Renal pelvis (tissue), 12 donors: Measurements from ENCODE around the gene B3GALNT2. TPM values are rescaled to one million over a fixed set of nuclear protein-coding genes. Genes with fewer than 3 reads are reported as not detected.
"Not testable (repeated sequence)": the region's sequence is repeated elsewhere in the genome, so short reads cannot be mapped to it uniquely, and the experiment has no call there.

Source experiments
- DNase-seq: peaks from one replicate; pipeline ENCODE4 v3.0.0-alpha.2; 2013
- long read RNA-seq, 16 experiments: transcript quantifications; one replicate each; lab custom pipeline, GENCODE V29; 2026
- polyA plus RNA-seq, 3 donors: library from polyadenylated mRNA; unstranded; fragments of 120-200 nt; gene quantifications; one replicate each; pipeline ENCODE4 v1.2.1, GENCODE V29; 2013; ENCODE audit not compliant: insufficient read length in 3 of 3

The B3GALNT2 gene
- 10 to 100 TPM; 23.6 to 26.7 (median 24.0) TPM for polyA plus RNA-seq
- long read RNA-seq, donor 1, partial matches to known transcripts = 0 of 1 reads
- long read RNA-seq, donor 1, other reads (novel, unspliced or antisense) = 0 of 1 reads
- long read RNA-seq, donor 2, partial matches to known transcripts = 6 of 9 reads
- long read RNA-seq, donor 2, other reads (novel, unspliced or antisense) = 0 of 9 reads
- long read RNA-seq, donor 3, partial matches to known transcripts = 5 of 5 reads
- long read RNA-seq, donor 3, other reads (novel, unspliced or antisense) = 0 of 5 reads
- long read RNA-seq, donor 4 = 0 reads
- long read RNA-seq, donor 5, partial matches to known transcripts = 0 of 1 reads
- long read RNA-seq, donor 5, other reads (novel, unspliced or antisense) = 0 of 1 reads
- long read RNA-seq, donor 6, partial matches to known transcripts = 0 of 1 reads
- long read RNA-seq, donor 6, other reads (novel, unspliced or antisense) = 0 of 1 reads
- long read RNA-seq, donor 7, partial matches to known transcripts = 0 of 2 reads
- long read RNA-seq, donor 7, other reads (novel, unspliced or antisense) = 0 of 2 reads
- long read RNA-seq, donor 8, partial matches to known transcripts = 0 of 1 reads
- long read RNA-seq, donor 8, other reads (novel, unspliced or antisense) = 0 of 1 reads
- long read RNA-seq, donor 9, partial matches to known transcripts = 0 of 4 reads
- long read RNA-seq, donor 9, other reads (novel, unspliced or antisense) = 0 of 4 reads
- long read RNA-seq, donor 10, partial matches to known transcripts = 0 of 1 reads
- long read RNA-seq, donor 10, other reads (novel, unspliced or antisense) = 0 of 1 reads
- long read RNA-seq, donor 11, partial matches to known transcripts = 0 of 1 reads
- long read RNA-seq, donor 11, other reads (novel, unspliced or antisense) = 0 of 1 reads
- long read RNA-seq, donor 12, partial matches to known transcripts = 6 of 9 reads
- long read RNA-seq, donor 12, other reads (novel, unspliced or antisense) = 0 of 9 reads
- long read RNA-seq, donor 13, partial matches to known transcripts = 0 of 2 reads
- long read RNA-seq, donor 13, other reads (novel, unspliced or antisense) = 0 of 2 reads
- long read RNA-seq, donor 14 = 0 reads
- long read RNA-seq, donor 15, partial matches to known transcripts = 0 of 4 reads
- long read RNA-seq, donor 15, other reads (novel, unspliced or antisense) = 0 of 4 reads
- long read RNA-seq, donor 16, partial matches to known transcripts = 0 of 2 reads
- long read RNA-seq, donor 16, other reads (novel, unspliced or antisense) = 0 of 2 reads

DNA sequence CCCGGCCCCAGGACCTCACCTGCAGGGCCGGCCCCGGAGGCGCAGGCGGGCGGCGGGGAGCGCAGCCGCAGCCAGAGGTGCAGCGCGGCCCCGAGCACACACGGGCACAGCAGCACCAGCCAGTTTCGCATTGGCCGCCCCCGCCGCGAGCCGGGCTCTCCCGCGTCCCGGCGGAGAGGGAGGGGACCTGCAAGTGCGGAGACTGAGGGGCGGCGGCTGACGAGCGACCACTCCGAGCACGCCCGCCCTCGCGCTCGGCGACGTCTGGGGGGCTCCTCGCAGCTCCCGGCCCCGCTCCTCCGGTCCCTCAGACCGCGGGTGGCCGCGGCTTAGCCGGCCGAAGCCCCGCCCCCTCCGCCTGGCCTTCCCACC, at the start of gene B3GALNT2:
B3GALNT2 (minus strand) TSS at position 331 of the 372 bp plus-strand sequence; CDS start at position 131, 200 bp downstream.
- DNase-seq = no peak

DNA sequence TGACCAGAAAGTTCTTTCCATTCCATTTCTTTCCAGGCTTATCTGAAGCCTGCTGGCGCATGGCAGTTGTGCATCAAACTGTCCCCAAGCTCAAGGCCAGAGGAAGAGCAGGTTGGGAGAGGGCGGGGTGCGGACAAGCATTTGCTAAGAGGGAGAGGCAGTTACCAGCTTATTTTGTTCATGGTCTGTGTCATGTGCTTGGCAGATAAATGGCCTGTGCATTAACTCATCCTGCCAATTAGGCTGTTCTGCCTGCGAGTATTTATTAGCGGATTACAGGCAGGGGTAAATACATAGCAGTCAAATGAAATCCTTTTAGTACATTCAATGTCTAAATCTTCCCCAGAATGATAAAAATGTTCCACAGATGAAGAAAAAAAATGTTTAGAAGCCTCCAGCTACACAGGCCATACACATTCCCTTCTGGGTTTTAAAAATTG, 48.9 kb upstream of the B3GALNT2 start:
- no peak for DNase-seq

- no peak for DNase-seq
Observed at GRCh38 chr1:235552146-235552716, 48.0 kb upstream of the B3GALNT2 start.

- no peak for DNase-seq
Observed at GRCh38 chr1:235549351-235550139, 45.3 kb upstream of the B3GALNT2 start.

DNA sequence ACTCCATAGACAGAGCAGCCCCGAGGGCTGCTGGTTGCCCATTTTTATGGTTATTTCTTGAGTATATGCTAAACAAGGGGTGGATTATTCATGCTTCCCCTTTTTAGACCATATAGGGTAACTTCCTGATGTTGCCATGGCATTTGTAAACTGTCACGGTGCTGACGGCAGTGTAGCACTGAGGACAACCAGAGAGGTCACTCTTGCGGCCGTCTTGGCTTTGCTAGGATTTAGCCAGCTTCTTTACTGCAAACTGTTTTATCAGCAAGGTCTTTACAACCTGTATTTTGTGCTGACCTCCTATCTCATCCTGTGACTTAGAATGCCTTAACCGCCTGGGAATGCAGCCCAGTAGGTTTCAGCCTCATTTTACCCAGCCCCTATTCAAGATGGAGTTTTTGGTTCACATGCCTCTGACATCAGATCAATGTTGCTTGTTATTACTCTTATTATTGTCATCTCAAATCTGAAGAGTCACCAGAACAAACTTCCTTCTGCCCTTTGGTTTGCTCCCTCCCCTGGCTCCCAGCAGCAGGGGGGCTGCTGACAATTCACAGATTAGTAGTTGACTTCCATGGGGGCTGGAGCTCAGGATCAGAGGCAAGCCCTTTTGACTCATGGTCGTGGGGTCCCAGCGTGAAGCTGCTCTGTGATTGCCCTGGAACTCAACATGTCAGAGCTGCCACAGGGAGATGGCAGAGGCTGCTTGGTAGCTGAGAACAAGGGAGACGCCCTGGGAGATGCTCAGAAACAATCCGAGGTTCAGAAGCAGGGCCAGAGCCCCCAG, 42.3 kb upstream of the B3GALNT2 start:
- not testable (repeated sequence) for DNase-seq

GRCh38 chr1:235545292-235545930, 41.2 kb upstream of the B3GALNT2 start:
- DNase-seq = peak; percentile 36

DNA sequence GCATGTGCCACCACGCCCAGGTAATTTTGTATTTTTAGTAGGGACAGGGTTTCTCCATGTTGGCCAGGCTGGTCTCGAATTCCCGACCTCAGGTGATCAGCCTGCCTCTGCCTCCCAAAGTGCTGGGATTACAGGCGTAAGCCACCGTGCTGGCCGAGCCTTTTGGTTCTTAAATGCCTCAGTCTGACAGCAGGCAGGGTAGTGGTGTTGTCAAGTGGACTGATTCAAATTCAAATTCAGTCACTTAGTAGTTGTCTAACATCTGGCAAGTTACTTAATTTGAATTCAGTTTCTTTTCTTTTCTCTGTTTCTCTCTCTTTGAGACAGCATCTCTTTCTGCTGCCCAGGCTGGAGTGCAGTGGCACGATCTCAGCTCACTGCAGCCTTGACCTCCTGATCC, 38.6 kb upstream of the B3GALNT2 start:
- DNase-seq = not testable (repeated sequence)

DNA sequence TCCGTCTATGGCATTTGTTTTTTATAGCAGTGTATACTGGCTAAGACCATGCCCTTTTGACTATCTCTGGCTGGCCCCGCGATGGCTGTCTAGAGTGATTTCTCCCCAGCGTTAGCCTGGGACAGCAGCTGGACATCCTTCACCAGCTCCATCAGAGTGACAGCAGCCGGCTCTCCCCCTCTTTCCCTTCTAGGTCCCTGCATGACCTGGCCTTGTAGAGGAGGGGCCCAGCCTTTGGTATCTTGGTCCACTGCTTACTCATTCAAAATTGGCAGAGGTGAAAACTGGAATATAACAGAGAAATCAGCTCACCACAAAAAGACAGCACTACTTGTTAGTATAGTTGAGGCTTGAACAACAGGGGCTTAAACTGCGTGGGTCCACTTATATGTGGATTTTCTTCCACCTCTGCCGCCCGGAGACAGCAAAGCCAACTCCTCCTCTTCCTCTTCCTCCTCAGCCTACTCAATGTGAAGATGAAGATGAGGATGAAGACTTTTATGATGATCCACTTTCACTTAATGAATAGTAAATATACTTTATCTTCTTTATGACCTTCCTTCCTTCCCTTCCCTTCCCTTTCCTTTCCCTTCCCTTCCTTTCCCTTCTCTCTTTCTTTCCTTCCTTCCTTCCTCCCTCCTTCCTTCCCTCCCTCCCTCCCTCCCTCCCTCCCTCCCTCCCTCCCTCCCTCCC, 29.4 kb upstream of the B3GALNT2 start:
- DNase-seq = no peak

GRCh38 chr1:235532360-235532759, 28.1 kb upstream of the B3GALNT2 start:
- no peak for DNase-seq

DNA sequence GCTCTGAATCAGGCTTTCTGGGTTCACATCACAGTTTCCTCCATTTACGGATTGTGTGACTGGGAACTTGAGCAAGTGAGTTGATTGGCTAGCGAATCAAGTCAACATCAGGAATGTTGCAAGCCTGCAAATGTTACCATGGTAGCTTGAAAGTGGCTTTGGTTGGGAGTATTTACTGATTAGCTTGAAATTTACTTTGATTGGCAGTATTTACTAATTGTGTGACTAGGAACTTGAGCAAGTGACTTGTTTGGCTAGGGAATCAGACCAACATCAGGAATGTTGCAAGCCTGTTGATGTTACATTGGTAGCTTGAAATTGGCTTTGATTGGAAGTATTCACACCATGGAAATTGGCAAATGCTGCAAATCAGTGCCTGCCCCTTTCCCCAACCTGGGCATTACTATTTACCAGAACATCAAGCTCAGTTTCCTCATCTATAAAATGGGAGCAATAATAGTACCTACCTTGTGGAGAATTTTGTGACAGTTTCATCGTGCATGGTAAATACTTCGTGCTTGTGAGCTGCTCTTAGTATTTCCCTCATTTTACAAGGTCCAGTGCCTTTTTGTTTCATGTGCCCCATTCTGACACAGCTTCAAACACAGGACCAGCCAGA, 23.1 kb upstream of the B3GALNT2 start:
- DNase-seq = no peak

DNA sequence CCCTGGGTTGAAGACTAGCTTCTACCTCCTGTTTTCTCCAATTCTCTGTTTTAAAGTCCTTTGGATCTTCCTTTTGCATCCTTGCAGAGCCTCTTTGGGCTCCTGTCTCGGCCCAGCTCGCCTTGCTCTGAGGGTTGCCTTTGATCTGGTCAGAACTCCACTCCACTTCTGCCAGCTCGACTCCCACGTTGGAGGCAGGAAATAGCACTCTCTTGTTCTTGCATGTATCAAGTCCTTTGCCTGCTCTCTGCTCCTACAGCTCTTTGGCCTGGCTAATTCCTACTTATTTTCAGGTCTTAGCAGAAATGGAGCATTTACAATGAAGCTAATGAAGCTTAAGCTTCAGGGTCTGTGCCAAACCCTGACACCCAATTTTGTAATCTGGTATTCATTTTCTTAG, 21.1 kb upstream of the B3GALNT2 start:
- DNase-seq = no peak

GRCh38 chr1:235516862-235517446, 12.7 kb upstream of the B3GALNT2 start:
- DNase-seq = no peak

DNA sequence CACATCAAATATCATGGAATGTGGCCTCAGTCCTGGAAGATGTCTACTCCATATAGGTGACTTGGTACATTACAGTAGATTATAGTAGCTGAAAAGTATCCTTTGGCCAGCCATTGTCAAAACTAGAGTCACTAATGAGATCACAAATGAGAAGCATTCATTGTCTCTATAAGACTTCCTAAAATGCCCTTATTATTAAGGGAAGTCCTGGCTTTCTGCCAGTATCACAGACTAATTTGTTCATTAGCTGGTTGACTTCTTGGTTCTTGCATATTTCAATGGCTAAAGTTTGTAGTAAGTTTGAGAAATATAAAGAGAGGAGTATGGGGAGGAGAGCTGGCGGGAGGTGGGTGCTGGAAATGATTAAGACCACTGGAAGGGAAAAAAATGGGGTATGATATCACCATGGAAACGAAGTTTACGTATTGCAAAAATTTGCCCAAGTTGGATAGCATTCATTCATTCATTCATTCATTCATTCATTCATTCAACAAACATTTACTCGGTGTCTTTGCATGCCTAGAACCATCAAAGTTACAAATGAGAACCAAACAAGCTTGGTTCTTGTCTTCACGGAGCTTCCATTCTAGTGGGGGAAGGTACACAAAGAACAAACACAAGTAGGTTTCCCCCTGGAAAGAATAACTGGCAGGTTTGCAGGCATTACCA, 11.7 kb upstream of the B3GALNT2 start:
- DNase-seq = no peak

DNA sequence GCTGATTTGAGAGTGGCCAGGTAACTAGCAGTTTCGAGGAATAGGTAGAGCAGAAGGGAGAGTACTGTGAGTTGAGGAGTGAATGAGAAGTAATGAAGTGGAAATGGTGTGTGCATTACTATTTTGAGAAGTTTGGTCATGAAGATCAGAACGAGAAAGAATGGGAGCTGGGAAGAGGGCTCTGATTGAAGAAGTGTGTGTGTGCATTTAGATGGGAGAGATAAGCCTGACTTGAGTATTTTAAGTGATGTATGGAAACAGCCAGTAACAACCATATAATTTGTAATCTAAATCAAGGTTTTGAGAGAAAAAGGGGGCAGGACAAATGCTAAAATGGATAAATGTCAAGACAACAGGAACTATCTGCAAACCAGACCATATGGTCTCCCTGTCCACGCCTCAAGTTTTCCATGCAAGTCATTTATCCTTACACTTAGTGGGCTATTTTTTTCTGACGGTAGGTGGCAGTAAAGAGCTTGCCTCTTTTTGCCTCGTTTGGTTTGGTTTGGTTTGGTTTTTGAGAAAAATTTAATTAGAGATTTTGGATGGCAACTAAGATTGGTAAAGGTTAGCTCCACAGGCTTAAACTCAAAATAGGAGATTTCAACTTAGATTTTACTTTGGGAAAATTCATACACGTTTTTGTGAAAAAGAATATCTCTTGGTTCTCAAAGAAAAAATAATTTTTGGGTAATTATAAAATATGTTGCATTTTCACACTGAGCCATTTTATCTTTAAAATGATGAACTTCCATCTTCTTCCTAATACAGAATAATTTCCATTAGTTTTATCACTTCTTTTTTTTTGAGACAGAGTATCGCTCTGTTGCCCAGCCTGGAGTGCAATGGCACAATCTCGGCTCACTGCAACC, 9.5 kb upstream of the B3GALNT2 start:
- peak; percentile 77 for DNase-seq

GRCh38 chr1:235511470-235512240, 7.4 kb upstream of the B3GALNT2 start:
- no peak for DNase-seq
